ENCODE measurements around the gene NLRP14.

Gene NLRP14, protein sequence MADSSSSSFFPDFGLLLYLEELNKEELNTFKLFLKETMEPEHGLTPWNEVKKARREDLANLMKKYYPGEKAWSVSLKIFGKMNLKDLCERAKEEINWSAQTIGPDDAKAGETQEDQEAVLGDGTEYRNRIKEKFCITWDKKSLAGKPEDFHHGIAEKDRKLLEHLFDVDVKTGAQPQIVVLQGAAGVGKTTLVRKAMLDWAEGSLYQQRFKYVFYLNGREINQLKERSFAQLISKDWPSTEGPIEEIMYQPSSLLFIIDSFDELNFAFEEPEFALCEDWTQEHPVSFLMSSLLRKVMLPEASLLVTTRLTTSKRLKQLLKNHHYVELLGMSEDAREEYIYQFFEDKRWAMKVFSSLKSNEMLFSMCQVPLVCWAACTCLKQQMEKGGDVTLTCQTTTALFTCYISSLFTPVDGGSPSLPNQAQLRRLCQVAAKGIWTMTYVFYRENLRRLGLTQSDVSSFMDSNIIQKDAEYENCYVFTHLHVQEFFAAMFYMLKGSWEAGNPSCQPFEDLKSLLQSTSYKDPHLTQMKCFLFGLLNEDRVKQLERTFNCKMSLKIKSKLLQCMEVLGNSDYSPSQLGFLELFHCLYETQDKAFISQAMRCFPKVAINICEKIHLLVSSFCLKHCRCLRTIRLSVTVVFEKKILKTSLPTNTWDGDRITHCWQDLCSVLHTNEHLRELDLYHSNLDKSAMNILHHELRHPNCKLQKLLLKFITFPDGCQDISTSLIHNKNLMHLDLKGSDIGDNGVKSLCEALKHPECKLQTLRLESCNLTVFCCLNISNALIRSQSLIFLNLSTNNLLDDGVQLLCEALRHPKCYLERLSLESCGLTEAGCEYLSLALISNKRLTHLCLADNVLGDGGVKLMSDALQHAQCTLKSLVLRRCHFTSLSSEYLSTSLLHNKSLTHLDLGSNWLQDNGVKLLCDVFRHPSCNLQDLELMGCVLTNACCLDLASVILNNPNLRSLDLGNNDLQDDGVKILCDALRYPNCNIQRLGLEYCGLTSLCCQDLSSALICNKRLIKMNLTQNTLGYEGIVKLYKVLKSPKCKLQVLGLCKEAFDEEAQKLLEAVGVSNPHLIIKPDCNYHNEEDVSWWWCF

DNA sequence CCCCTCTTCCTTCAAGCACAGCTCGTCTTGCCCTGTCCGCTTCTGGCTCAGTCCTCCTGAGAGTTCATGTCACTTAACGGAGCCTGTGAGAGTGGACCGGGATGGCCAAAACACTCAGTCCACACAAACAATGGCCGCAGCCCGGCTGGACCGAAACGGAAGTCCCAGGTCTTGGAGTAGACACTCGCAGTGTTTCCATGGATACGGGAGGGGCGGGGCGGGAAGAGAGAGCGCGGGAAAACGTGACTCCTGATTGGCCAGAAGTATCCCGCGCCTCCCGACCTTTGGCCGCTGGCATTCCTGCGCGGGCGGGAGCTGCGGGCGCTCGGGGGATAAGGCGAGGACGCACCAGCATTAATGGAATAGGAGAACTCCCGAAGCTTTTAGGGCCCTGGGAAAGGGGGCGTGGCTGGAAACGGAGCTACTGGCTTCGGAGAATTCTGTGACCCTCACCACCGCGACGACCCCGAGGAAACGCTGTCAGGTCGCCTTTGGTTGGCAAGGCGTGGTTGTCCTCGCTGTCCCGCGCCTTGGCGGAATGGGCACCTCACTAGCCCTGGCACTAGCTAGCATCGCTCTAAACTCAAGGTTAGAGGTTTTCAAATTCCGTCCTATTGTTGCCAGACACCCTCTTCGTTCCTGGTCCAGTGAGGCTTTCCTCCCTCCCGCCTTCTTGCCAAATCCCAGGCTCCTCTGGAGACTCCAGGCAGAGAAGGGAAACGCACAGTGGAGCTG, at the start of gene NLRP14, which contains the start of gene ZNF214:
NLRP14 (plus strand) TSS at position 297 of the 735 bp plus-strand sequence. CDS start 18,108 bp downstream, outside the sequence.
ZNF214 (minus strand) TSS at position 164 of the 735 bp plus-strand sequence. CDS start 17,511 bp downstream, outside the sequence.
- DNase-seq (ENCODE audit: insufficient read length, low spot score): no peak
- TF ChIP-seq, protein P1, sequence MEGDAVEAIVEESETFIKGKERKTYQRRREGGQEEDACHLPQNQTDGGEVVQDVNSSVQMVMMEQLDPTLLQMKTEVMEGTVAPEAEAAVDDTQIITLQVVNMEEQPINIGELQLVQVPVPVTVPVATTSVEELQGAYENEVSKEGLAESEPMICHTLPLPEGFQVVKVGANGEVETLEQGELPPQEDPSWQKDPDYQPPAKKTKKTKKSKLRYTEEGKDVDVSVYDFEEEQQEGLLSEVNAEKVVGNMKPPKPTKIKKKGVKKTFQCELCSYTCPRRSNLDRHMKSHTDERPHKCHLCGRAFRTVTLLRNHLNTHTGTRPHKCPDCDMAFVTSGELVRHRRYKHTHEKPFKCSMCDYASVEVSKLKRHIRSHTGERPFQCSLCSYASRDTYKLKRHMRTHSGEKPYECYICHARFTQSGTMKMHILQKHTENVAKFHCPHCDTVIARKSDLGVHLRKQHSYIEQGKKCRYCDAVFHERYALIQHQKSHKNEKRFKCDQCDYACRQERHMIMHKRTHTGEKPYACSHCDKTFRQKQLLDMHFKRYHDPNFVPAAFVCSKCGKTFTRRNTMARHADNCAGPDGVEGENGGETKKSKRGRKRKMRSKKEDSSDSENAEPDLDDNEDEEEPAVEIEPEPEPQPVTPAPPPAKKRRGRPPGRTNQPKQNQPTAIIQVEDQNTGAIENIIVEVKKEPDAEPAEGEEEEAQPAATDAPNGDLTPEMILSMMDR (IDR thresholded peaks at IDR 0.05; ENCODE audit: insufficient read depth, missing control alignments): no peak
- FAIRE-seq: no peak

DNA sequence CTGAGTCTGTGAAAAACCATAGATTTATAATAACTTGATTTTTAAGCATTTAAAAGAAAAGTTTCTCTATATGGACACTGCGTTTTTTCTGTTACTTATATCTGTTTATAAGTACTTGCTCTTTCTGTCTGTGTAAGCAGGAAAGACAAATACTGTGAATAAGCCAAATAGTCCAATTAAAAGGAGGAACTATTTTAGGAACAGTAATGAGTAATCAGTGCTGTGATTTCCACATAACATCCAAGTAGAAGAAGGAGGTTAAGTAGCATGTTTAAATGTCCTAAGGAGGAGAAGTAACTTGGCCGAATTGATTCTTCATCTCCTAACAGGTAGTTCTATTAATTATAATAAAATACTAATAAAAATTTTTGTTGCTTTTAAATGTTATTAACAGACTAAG, 40.9 kb upstream of the NLRP14 start:
- TF ChIP-seq, protein P1 (IDR thresholded peaks at IDR 0.05; ENCODE audit: insufficient read depth, missing control alignments): no peak
- no peak for DNase-seq (ENCODE audit: insufficient read length, low spot score)
- FAIRE-seq: no peak

DNA sequence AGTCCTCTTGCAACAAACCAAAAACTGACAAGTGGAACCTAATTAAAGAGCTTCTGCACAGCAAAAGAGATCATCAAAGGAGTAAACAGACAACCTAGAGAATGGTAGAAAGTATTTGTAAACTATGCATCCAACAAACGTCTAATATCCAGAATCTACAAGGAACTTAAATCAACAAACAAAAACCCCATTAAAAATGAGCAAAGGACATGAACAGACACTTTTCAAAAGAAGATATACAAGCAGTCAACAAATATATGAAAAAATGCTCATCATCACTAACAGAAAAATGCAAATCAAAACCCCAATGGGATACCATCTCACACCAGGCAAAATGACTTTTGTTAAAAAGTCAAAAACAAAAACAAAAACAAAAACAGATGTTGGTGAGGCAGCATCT, 33.8 kb upstream of the NLRP14 start:
- DNase-seq (ENCODE audit: insufficient read length, low spot score): no peak
- FAIRE-seq: no peak
- TF ChIP-seq, protein P1 (IDR thresholded peaks at IDR 0.05; ENCODE audit: insufficient read depth, missing control alignments): no peak

DNA sequence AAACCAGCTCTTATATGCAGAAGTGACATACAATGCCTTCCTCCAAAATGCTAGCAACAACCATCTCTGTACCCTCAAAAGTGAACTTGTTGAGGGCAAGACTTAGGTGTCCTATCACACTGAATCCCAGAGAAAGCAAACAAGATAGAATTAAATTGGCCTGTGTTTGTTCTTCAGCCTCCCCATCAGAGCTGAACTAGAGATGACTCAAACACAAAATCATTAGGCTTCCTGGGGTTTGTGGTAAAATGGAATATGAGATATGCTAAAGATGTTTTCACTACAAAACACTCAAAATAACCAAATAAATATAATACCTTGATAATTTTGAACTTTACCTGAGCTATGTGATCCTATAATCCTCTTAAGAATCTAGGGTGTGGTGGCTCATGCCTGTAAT, 31.8 kb upstream of the NLRP14 start:
- FAIRE-seq: no peak
- TF ChIP-seq, protein P1 (IDR thresholded peaks at IDR 0.05; ENCODE audit: insufficient read depth, missing control alignments): no peak
- no peak for DNase-seq (ENCODE audit: insufficient read length, low spot score)

DNA sequence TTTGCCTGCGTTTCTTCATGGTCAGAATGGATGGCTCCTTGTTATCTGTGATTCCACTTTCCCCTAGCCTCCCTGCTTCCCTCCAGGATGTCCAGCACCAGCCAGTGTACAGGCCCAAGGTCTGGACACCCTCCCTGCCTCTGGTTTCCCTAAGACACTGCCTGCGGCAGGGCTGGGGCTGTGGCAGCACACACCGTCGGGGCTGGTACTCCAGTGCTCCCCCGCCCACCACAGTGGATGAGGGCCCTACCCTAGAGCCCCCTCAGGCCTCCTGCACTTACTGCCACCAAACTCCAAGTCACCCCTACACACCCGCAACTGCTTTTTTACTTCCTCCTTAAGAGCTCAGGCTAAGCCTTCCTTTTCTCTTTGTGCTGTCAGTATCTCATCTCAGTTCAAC, 29.1 kb upstream of the NLRP14 start:
- FAIRE-seq (no peak), DNase-seq (ENCODE audit: insufficient read length, low spot score) (no peak)
- TF ChIP-seq, protein P1 (IDR thresholded peaks at IDR 0.05; ENCODE audit: insufficient read depth, missing control alignments): no peak

DNA sequence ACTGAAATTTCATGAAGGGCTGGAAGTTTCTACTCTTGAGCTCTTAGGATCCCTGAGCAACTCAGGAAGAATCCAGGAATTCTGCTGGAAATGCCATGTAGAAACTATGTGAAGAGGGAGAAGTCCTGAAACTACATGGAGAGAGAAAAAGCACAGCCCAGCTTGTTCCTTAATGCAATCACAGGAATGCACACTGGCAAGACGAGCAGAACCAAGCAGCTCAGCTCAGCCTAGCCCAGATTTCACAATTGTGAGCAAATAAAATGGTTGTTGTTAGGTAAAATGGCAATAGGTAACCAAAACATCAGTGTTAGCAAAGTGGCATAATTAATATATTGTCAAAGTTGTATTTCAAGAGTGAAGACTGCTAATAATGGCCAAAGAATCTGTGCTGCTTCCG, 28.3 kb upstream of the NLRP14 start:
- FAIRE-seq: no peak
- DNase-seq (ENCODE audit: insufficient read length, low spot score): no peak
- TF ChIP-seq, protein P1 (IDR thresholded peaks at IDR 0.05; ENCODE audit: insufficient read depth, missing control alignments): no peak
